GM12878 (cell line): Measurements from ENCODE around the gene WWOX. TPM values are rescaled to one million over a fixed set of nuclear protein-coding genes. Genes with fewer than 3 reads are reported as not detected.

Experiments
- ATAC-seq: fragments of 200-7000 bp; cut with Tn5 transposase; 3 replicates; pipeline ENCODE4 v1.9.1; 2020; ENCODE audit warnings: mild to moderate bottlenecking, moderate library complexity
- BruUV-seq: library from RNA; stranded (reverse); fragments of 400-500 nt; replicated peaks from 2 replicates; lab custom pipeline; 2021; lab: Mats Ljungman, UMichigan
- CTCF ChIA-PET: fragments of 300-600 bp; sonication (Branson Sonifier 250); formaldehyde crosslinking; extraction: SDS; loops from one replicate; lab custom pipeline; 2021; ENCODE audit warnings: inconsistent platforms; lab: Yijun Ruan, JAX
- POLR2A ChIA-PET: fragments of 350-600 bp; formaldehyde crosslinking; extraction: SDS; loops from one replicate; lab custom pipeline; 2021; ENCODE audit warnings: inconsistent platforms; lab: Charles Lee
- RAD21 ChIA-PET: fragments of 300-600 bp; sonication (Branson Sonifier 250); formaldehyde crosslinking; loops from one replicate; lab custom pipeline; 2023; ENCODE audit warnings: antibody characterized with exemption; ENCODE audit not compliant: unreplicated experiment; lab: Charles Lee
- SMC1A ChIA-PET: fragments of 300-600 bp; sonication (Branson Sonifier 250); formaldehyde crosslinking; loops from one replicate; lab custom pipeline; 2023; ENCODE audit not compliant: unreplicated experiment, uncharacterized antibody; lab: Charles Lee
- DNase-seq: peaks from one replicate; pipeline ENCODE4 v3.0.0-alpha.2; 2011; ENCODE audit warnings: low read depth, low spot score
- FAIRE-seq: peaks from 3 replicates; lab custom pipeline; 2011; peaks lifted over from hg19 to GRCh38; lab: Jason Lieb, UNC
- H2AFZ ChIP-seq: 2 replicates; pipeline ENCODE4 v1.6.0; 2011; ENCODE audit warnings: low read depth, low read length, control low read depth; ENCODE audit not compliant: control insufficient read depth
- H3K27ac ChIP-seq: 2 replicates; pipeline ENCODE4 v1.5.1; 2011; ENCODE audit warnings: control low read depth; ENCODE audit not compliant: control insufficient read depth, insufficient read depth
- H3K27me3 ChIP-seq, 2 experiments: replicated peaks in 1 of 2; 2 replicates each; pipeline versions ENCODE4 v1.6.0 to v1.6.1; 2011; ENCODE audit warnings: low read length in 1 of 2; ENCODE audit not compliant: control insufficient read depth in 2 of 2, insufficient read depth in 2 of 2
- H3K36me3 ChIP-seq, 2 experiments: 2 replicates each; pipeline ENCODE4 v1.5.1; 2011; ENCODE audit warnings: low read length in 1 of 2; ENCODE audit not compliant: control insufficient read depth in 2 of 2, insufficient read depth in 2 of 2
- H3K4me1 ChIP-seq: 2 replicates; pipeline ENCODE4 v1.6.1; 2011; ENCODE audit warnings: mild to moderate bottlenecking, low read length, moderate library complexity, mixed read lengths; ENCODE audit not compliant: control insufficient read depth, insufficient read depth
- H3K4me2 ChIP-seq: 2 replicates; pipeline ENCODE4 v1.6.0; 2011; ENCODE audit warnings: control low read depth; ENCODE audit not compliant: control insufficient read depth, insufficient read depth
- H3K4me3 ChIP-seq: fragments of 200-600 bp; sonication (generic); 2 replicates; pipeline ENCODE4 v1.5.1; 2016
- H3K79me2 ChIP-seq: 2 replicates; pipeline ENCODE4 v1.6.0; 2011; ENCODE audit warnings: low read length; ENCODE audit not compliant: control insufficient read depth, insufficient read depth
- H3K9ac ChIP-seq: 2 replicates; pipeline ENCODE4 v1.8.0; 2011; ENCODE audit warnings: low read length, control low read depth, mixed read lengths; ENCODE audit not compliant: control insufficient read depth, insufficient read depth
- H3K9me3 ChIP-seq: replicated peaks from 3 replicates; pipeline ENCODE4 v1.5.1; 2011; ENCODE audit warnings: mild to moderate bottlenecking, low read length; ENCODE audit not compliant: control insufficient read depth, insufficient read depth
- H4K20me1 ChIP-seq: 2 replicates; pipeline ENCODE4 v1.6.0; 2011; ENCODE audit not compliant: control insufficient read depth, insufficient read depth
- GABPA ChIP-seq: IDR thresholded peaks from 2 replicates; pipeline ENCODE4 v1.6.1; 2014; ENCODE audit warnings: antibody characterized with exemption, low read depth, mild to moderate bottlenecking, inconsistent platforms
- GATAD2B ChIP-seq: fragments of 450-650 bp; conservative IDR thresholded peaks from 2 replicates; pipeline ENCODE4 v1.6.1; 2017; ENCODE audit warnings: low read depth, mild to moderate bottlenecking, moderate library complexity
- IRF3 ChIP-seq: fragments of 450-650 bp; IDR thresholded peaks from 2 replicates; pipeline ENCODE4 v1.6.1; 2014; ENCODE audit warnings: mild to moderate bottlenecking
- IRF5 ChIP-seq: fragments of 450-650 bp; IDR thresholded peaks from 2 replicates; pipeline ENCODE4 v1.6.1; 2017; ENCODE audit warnings: borderline replicate concordance
- MEF2A ChIP-seq: IDR thresholded peaks from 2 replicates; pipeline ENCODE4 v1.6.1; 2011; ENCODE audit warnings: low read depth, mild to moderate bottlenecking, low read length, moderate library complexity; ENCODE audit not compliant: insufficient read depth
- MTA3 ChIP-seq: IDR thresholded peaks from 2 replicates; pipeline ENCODE4 v1.6.1; 2012; ENCODE audit warnings: low read length, inconsistent platforms, borderline replicate concordance
- MYC ChIP-seq: IDR thresholded peaks from 2 replicates; pipeline ENCODE4 v1.6.1; 2011; ENCODE audit warnings: mild to moderate bottlenecking, low read length, moderate library complexity, inconsistent platforms; ENCODE audit not compliant: insufficient read depth, insufficient replicate concordance, insufficient read length, severe bottlenecking
- NFYB ChIP-seq: IDR thresholded peaks from 2 replicates; pipeline ENCODE4 v1.6.1; 2011; ENCODE audit warnings: low read depth, mild to moderate bottlenecking, low read length, improper control_type of control experiment, moderate library complexity; ENCODE audit not compliant: insufficient read depth
- RAD51 ChIP-seq: fragments of 450-650 bp; IDR thresholded peaks from 2 replicates; pipeline ENCODE4 v1.6.1; 2016; ENCODE audit warnings: moderate library complexity, mild to moderate bottlenecking, inconsistent platforms
- RELA ChIP-seq: fragments of 450-650 bp; IDR thresholded peaks from 2 replicates; pipeline ENCODE4 v1.8.0; 2014; ENCODE audit warnings: borderline replicate concordance; ENCODE audit not compliant: partially characterized antibody
- RELB ChIP-seq: fragments of 450-650 bp; IDR thresholded peaks from 2 replicates; pipeline ENCODE4 v1.6.1; 2017; ENCODE audit warnings: low read depth, mild to moderate bottlenecking, moderate library complexity
- SREBF2 ChIP-seq: IDR thresholded peaks from 2 replicates; pipeline ENCODE4 v1.6.1; 2012; ENCODE audit warnings: mild to moderate bottlenecking, low read length
- SUZ12 ChIP-seq: fragments of 200-600 bp; sonication (generic); IDR thresholded peaks from one replicate; pipeline ENCODE4 v1.6.1; 2018; ENCODE audit warnings: antibody characterized with exemption, mild to moderate bottlenecking; ENCODE audit not compliant: unreplicated experiment
- TBL1XR1 ChIP-seq: IDR thresholded peaks from 2 replicates; pipeline ENCODE4 v1.6.1; 2012; ENCODE audit warnings: low read depth, low read length, improper control_type of control experiment
- ZNF274 ChIP-seq: IDR thresholded peaks from one replicate; pipeline ENCODE4 v1.8.0; 2011; ENCODE audit not compliant: insufficient read length, insufficient read depth
- ZNF687 ChIP-seq: fragments of 450-650 bp; IDR thresholded peaks from 2 replicates; pipeline ENCODE4 v1.6.1; 2017; ENCODE audit warnings: mild to moderate bottlenecking, moderate library complexity
- WGBS: methylation state at CpG from one replicate; pipeline ENCODE4 v1.1.6; 2016; ENCODE audit warnings: low lambda C conversion rate; ENCODE audit not compliant: insufficient replicate concordance, insufficient coverage; ENCODE audit errors: missing lambda C conversion rate; 5-methylcytosine and 5-hydroxymethylcytosine counted together
- in situ Hi-C: fragments of 300-500 bp; cut with MboI; formaldehyde crosslinking; loops from 9 replicates; pipeline ENCODE4 v1.14.3; 2018; ENCODE audit warnings: mixed read lengths
- intact Hi-C: fragments of 100-400 bp; cut with micrococcal nuclease; formaldehyde crosslinking; loops from one replicate; pipeline ENCODE4 v1.14.2; 2022; ENCODE audit not compliant: unreplicated experiment
- polyA plus RNA-seq, 11 experiments: library from polyadenylated mRNA; depleted of rRNA in 4 of 11; unstranded in 6 of 11; stranded (reverse) in 5 of 11; fragments of >200 nt; fragmentation: Nextera tagmentation in 4 of 11; fragmentation: Illumina TruSeq in 1 of 11; extraction: Ambion mirVana in 4 of 11; extraction: Trizol in 1 of 11; gene quantifications; 1 replicate in 1 of 11; 2 replicates in 10 of 11; pipeline versions ENCODE4 v1.2.1 to v1.2.3, GENCODE V29; 2011 to 2016; ENCODE audit warnings: inconsistent platforms in 2 of 11, missing spikeins in 2 of 11, low read depth in 1 of 11
- total RNA-seq, 4 experiments: library from RNA; depleted of rRNA in 3 of 4; stranded (reverse); fragments of >200 nt in 3 of 4; fragmentation: Illumina TruSeq in 1 of 4; extraction: Trizol in 1 of 4; gene quantifications; 2 replicates each; pipeline versions ENCODE4 v1.2.1 to v1.2.3, GENCODE V29; 2013 to 2021

WWOX gene
- total and polyA plus RNA-seq, 10 of the 15 experiments (the other 5 are each of a cell fraction or from before 2014, with no cell fraction given): 2.8 to 24.4 (median 17.8) TPM

- Histone ChIP-seq H4K20me1 (no peaks in the 10 kb centered on the region), H3K4me1 (no peaks in the 10 kb centered on the region), H3K4me3 (no peak overlapping the region), H3K36me3 (no peaks in the 10 kb centered on the region), H3K9ac (no peak overlapping the region), H3K27me3 (no peaks in the 10 kb centered on the region), H3K27ac (no peak overlapping the region), H2AFZ (no peak overlapping the region), H3K79me2 (no peaks in the 10 kb centered on the region), H3K9me3 (no peaks in the 10 kb centered on the region), H3K4me2 (no peak overlapping the region)
- ATAC-seq: no peak
- RAD21 ChIA-PET: no interaction called here
- CTCF ChIA-PET: no interaction called here
- no peak for DNase-seq
- POLR2A ChIA-PET: no interaction called here
- 70% methylated on average over 6 of the region's 6 CpGs for WGBS
- no TSS peak for BruUV-seq
- intact Hi-C loops (no loop called here), in situ Hi-C loops (no loop called here)
- SMC1A ChIA-PET: no interaction called here
- FAIRE-seq: no peak
- no peak for TF ChIP-seq MYC
- no peak for TF ChIP-seq RELB
- TF ChIP-seq MEF2A: no peak
- no peak for TF ChIP-seq RAD51
- TF ChIP-seq RELA: no peak
- no peak for TF ChIP-seq NFYB
- no peak for TF ChIP-seq IRF5
- TF ChIP-seq ZNF687: no peak
- TF ChIP-seq SUZ12: no peak
- TF ChIP-seq GABPA: no peak
- TF ChIP-seq SREBF2: no peak
- TF ChIP-seq GATAD2B: no peak
- TF ChIP-seq ZNF274: no peak
- no peak for TF ChIP-seq TBL1XR1
- TF ChIP-seq IRF3: no peak
- TF ChIP-seq MTA3: no peak
Measured at GRCh38 chr16:78298986-78299385, 199.5 kb downstream of the WWOX start.
